HepG2 (cell line): ENCODE results near the gene EMC9. TPM values are rescaled to one million over a fixed set of nuclear protein-coding genes. Genes with fewer than 3 reads are reported as not detected.
A peak's percentile ranks its signal among the peaks of the same experiment; 100 is the strongest.

Experiments
- ATF7-NPFF ChIP-seq: sonication (generic); formaldehyde crosslinking; IDR thresholded peaks from 2 replicates; pipeline ENCODE4 v1.8.1; 2023; ENCODE audit warnings: mild to moderate bottlenecking, low read depth, missing genetic modification reagents, moderate library complexity
- DR1 ChIP-seq: sonication (generic); formaldehyde crosslinking; IDR thresholded peaks from 2 replicates; pipeline ENCODE4 v1.8.0; 2021; ENCODE audit warnings: mild to moderate bottlenecking, missing genetic modification reagents, inconsistent platforms
- HMG20A ChIP-seq: IDR thresholded peaks from 2 replicates; pipeline ENCODE4 v1.6.1; 2016; ENCODE audit warnings: borderline replicate concordance
- IRF2 ChIP-seq: IDR thresholded peaks from 2 replicates; pipeline ENCODE4 v1.6.1; 2018; ENCODE audit warnings: missing genetic modification reagents, missing compliant biosample characterization
- KDM6A ChIP-seq: IDR thresholded peaks from 2 replicates; pipeline ENCODE4 v1.6.1; 2016; ENCODE audit warnings: low read depth
- KLF9 ChIP-seq: IDR thresholded peaks from 2 replicates; pipeline ENCODE4 v1.6.1; 2016; ENCODE audit warnings: low read depth
- MAF1 ChIP-seq: sonication (generic); formaldehyde crosslinking; IDR thresholded peaks from 2 replicates; pipeline ENCODE4 v1.5.0; 2020; ENCODE audit warnings: missing genetic modification reagents, borderline replicate concordance
- MBNL3 ChIP-seq: fragments of 250-450 bp; sonication (Bioruptor Pico); conservative IDR thresholded peaks from 2 replicates; pipeline ENCODE4 v1.8.0; 2022; ENCODE audit warnings: mild to moderate bottlenecking, inconsistent platforms
- MEF2D ChIP-seq: sonication (generic); formaldehyde crosslinking; IDR thresholded peaks from 2 replicates; pipeline ENCODE4 v1.5.1; 2020; ENCODE audit warnings: mild to moderate bottlenecking, missing genetic modification reagents
- POLR2A ChIP-seq, 2 experiments: IDR thresholded peaks; 2 replicates each; pipeline ENCODE4 v1.6.1; 2011; ENCODE audit warnings: low read depth in 2 of 2, low read length in 2 of 2, mild to moderate bottlenecking in 1 of 2, moderate library complexity in 1 of 2; ENCODE audit not compliant: insufficient read depth in 1 of 2
- POLR2G ChIP-seq: fragments of 200-400 bp; formaldehyde crosslinking; IDR thresholded peaks from 2 replicates; pipeline ENCODE4 v1.6.1; 2018; ENCODE audit warnings: mild to moderate bottlenecking, low read depth, low read length, moderate library complexity
- ZBTB20 ChIP-seq: sonication (generic); formaldehyde crosslinking; IDR thresholded peaks from 2 replicates; pipeline ENCODE4 v1.8.1; 2023; ENCODE audit warnings: missing genetic modification reagents, low read depth, mild to moderate bottlenecking, borderline replicate concordance
- ZNF329 ChIP-seq: sonication (generic); formaldehyde crosslinking; IDR thresholded peaks from 2 replicates; pipeline ENCODE4 v1.9.0; 2021; ENCODE audit warnings: low read depth, mild to moderate bottlenecking, missing genetic modification reagents
- ZNF337 ChIP-seq: sonication (generic); formaldehyde crosslinking; IDR thresholded peaks from 2 replicates; pipeline ENCODE4 v1.5.1; 2020; ENCODE audit warnings: missing genetic modification reagents, low read depth, mild to moderate bottlenecking, borderline replicate concordance
- ZNF460 ChIP-seq: sonication (generic); formaldehyde crosslinking; IDR thresholded peaks from 2 replicates; pipeline ENCODE4 v1.5.1; 2020; ENCODE audit warnings: missing genetic modification reagents, mild to moderate bottlenecking, borderline replicate concordance
- ZNF546 ChIP-seq: sonication (generic); formaldehyde crosslinking; conservative IDR thresholded peaks from 2 replicates; pipeline ENCODE4 v1.8.1; 2023; ENCODE audit warnings: mild to moderate bottlenecking, missing genetic modification reagents
- ZNF772 ChIP-seq: sonication (generic); formaldehyde crosslinking; IDR thresholded peaks from 2 replicates; pipeline ENCODE4 v1.5.0; 2020; ENCODE audit warnings: mild to moderate bottlenecking, missing genetic modification reagents
- ZNF780A ChIP-seq: sonication (generic); formaldehyde crosslinking; IDR thresholded peaks from 2 replicates; pipeline ENCODE4 v1.8.0; 2022; ENCODE audit warnings: mild to moderate bottlenecking, missing genetic modification reagents, moderate library complexity
- polyA plus RNA-seq, 8 experiments: library from polyadenylated mRNA; depleted of rRNA in 3 of 8; stranded (reverse) in 7 of 8; unstranded in 1 of 8; fragments of >200 nt; fragmentation: Illumina TruSeq in 4 of 8; extraction: Trizol in 4 of 8; gene quantifications; 2 replicates each; pipeline versions ENCODE4 v1.2.1 to v1.2.3, GENCODE V29; 2011 to 2016; ENCODE audit warnings: low read depth in 4 of 8, missing spikeins in 1 of 8, mixed read lengths in 1 of 8; ENCODE audit not compliant: insufficient read depth in 1 of 8
- total RNA-seq, 5 experiments: library from RNA; depleted of rRNA; stranded (reverse); fragments of >200 nt; fragmentation: Illumina TruSeq; extraction: Trizol; gene quantifications; 2 replicates each; pipeline ENCODE4 v1.2.3, GENCODE V29; 2016; ENCODE audit warnings: low read depth in 1 of 5
- TF ChIP-seq, protein P1 (sequence below): IDR thresholded peaks from 2 replicates; pipeline ENCODE4 v1.6.1; 2016; ENCODE audit warnings: mild to moderate bottlenecking
- TF ChIP-seq, protein P2 (sequence below): sonication (generic); formaldehyde crosslinking; IDR thresholded peaks from 2 replicates; pipeline ENCODE4 v1.4.0; 2020; ENCODE audit warnings: missing genetic modification reagents
- TF ChIP-seq, protein P3 (sequence below): sonication (generic); formaldehyde crosslinking; IDR thresholded peaks from 2 replicates; pipeline ENCODE4 v1.4.0; 2020; ENCODE audit warnings: mild to moderate bottlenecking, missing genetic modification reagents, borderline replicate concordance

EMC9 gene
- total and polyA plus RNA-seq, 2 of the 13 experiments (the other 11 are each of a cell fraction or from before 2014, with no cell fraction given), result 60.5 to 78.7 TPM

DNA sequence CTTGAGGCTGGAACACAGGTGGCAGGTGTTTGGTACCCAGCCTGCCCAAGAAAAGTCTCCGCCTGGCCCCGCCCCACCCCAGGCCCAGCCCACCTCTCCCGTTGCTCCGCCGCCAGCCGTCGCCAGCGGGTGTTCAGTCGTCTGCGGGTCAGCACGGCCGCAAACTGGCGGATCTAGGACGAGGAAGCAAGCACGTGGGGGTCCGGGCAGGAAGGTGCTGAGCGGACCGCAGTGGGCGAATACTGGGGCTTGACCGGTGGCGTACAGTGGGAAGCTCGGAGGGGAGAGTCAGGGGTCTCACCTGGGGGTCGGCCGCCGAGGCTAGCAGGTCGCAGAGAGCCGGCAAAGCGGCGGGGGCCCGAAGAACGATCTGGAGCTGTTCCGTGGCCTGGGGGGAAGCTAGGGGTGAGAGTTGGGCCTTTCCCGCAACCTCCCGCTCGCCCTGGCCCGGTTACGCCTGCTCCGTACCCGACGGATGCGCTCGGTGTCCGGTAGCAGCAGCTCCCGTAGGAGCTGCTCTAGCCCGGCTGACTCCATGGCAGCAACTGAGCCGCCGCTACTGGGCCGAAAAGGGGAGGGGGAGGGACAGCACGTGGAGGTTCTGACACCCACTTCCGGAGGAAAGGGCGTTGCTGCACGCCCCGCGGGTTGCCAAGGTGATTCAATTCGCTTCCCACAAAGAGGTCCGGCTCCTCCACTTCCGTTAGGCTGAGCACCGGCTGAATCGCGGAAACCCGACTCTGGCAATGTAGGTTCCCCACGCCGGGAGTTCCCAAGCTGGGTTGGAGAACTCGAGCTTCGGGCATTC, 47.1 kb upstream of the EMC9 start, which contains the start of gene IPO4 (continued):
- TF ChIP-seq ATF7-NPFF (CRISPR knock-in tag), result peak; percentile 97
- TF ChIP-seq ZNF546, result peak; percentile 78
- peak; percentile 100 for TF ChIP-seq IRF2
- TF ChIP-seq DR1 (CRISPR knock-in tag), result peak; percentile 88; the same call in 1 of the 2 replicates
- TF ChIP-seq KDM6A, result peak; percentile 19; the same call in 1 of the 2 replicates
- TF ChIP-seq POLR2A (IDR thresholded peaks at IDR 0.05; ENCODE audit: insufficient read depth in 1 of 2, low read depth in 2 of 2, low read length in 2 of 2), result peak in 1 of 2 experiments; percentile 98; a peak in 2 of 4 replicates
- peak; percentile 92 for TF ChIP-seq ZNF329 (CRISPR knock-in tag)
- peak; percentile 100 for TF ChIP-seq POLR2G
- peak; percentile 93 for TF ChIP-seq MEF2D (CRISPR knock-in tag)
- peak; percentile 89 for TF ChIP-seq MAF1
- TF ChIP-seq, protein P1, sequence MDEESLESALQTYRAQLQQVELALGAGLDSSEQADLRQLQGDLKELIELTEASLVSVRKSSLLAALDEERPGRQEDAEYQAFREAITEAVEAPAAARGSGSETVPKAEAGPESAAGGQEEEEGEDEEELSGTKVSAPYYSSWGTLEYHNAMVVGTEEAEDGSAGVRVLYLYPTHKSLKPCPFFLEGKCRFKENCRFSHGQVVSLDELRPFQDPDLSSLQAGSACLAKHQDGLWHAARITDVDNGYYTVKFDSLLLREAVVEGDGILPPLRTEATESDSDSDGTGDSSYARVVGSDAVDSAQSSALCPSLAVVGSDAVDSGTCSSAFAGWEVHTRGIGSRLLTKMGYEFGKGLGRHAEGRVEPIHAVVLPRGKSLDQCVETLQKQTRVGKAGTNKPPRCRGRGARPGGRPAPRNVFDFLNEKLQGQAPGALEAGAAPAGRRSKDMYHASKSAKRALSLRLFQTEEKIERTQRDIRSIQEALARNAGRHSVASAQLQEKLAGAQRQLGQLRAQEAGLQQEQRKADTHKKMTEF (CRISPR knock-in tag), result peak; percentile 99
- TF ChIP-seq ZNF460 (CRISPR knock-in tag), result no peak
- peak; percentile 71; the same call in 1 of the 2 replicates for TF ChIP-seq HMG20A (CRISPR knock-in tag)
- TF ChIP-seq KLF9 (CRISPR knock-in tag), result peak; percentile 98
- TF ChIP-seq MBNL3 (CRISPR knock-in tag), result no peak
- no peak for TF ChIP-seq ZNF780A (CRISPR knock-in tag)
- peak; percentile 99; the same call in 1 of the 2 replicates for TF ChIP-seq ZNF337 (CRISPR knock-in tag)
- TF ChIP-seq ZNF772, result peak; percentile 100
- TF ChIP-seq, protein P2, sequence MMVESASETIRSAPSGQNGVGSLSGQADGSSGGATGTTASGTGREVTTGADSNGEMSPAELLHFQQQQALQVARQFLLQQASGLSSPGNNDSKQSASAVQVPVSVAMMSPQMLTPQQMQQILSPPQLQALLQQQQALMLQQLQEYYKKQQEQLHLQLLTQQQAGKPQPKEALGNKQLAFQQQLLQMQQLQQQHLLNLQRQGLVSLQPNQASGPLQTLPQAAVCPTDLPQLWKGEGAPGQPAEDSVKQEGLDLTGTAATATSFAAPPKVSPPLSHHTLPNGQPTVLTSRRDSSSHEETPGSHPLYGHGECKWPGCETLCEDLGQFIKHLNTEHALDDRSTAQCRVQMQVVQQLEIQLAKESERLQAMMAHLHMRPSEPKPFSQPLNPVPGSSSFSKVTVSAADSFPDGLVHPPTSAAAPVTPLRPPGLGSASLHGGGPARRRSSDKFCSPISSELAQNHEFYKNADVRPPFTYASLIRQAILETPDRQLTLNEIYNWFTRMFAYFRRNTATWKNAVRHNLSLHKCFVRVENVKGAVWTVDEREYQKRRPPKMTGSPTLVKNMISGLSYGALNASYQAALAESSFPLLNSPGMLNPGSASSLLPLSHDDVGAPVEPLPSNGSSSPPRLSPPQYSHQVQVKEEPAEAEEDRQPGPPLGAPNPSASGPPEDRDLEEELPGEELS (CRISPR knock-in tag), result peak; percentile 88
- TF ChIP-seq ZBTB20 (CRISPR knock-in tag), result peak; percentile 83; the same call in 1 of the 2 replicates
- TF ChIP-seq, protein P3, sequence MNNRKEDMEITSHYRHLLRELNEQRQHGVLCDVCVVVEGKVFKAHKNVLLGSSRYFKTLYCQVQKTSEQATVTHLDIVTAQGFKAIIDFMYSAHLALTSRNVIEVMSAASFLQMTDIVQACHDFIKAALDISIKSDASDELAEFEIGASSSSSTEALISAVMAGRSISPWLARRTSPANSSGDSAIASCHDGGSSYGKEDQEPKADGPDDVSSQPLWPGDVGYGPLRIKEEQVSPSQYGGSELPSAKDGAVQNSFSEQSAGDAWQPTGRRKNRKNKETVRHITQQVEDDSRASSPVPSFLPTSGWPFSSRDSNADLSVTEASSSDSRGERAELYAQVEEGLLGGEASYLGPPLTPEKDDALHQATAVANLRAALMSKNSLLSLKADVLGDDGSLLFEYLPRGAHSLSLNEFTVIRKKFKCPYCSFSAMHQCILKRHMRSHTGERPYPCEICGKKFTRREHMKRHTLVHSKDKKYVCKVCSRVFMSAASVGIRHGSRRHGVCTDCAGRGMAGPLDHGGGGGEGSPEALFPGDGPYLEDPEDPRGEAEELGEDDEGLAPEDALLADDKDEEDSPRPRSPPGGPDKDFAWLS (CRISPR knock-in tag), result peak; percentile 83
